ENCODE measurements around the gene MYBPHL. TPM values are rescaled to one million over a fixed set of nuclear protein-coding genes. Genes with fewer than 3 reads are reported as not detected.

The MYBPHL gene
- total and polyA plus RNA-seq, 2 experiments from 2014 or later, result not detected

- H3K4me1 ChIP-seq (ENCODE audit: insufficient read depth), result no peaks in the 10 kb centered on the region
Observed at GRCh38 chr1:109316506-109316905, 9.7 kb upstream of the MYBPHL start.

More at GRCh38 chr1:109316506-109316905, 9.7 kb upstream of the MYBPHL start:
- no peaks in the 10 kb centered on the region for H3K9me2 ChIP-seq (ENCODE audit: insufficient read depth)
- H3K27me3 ChIP-seq (ENCODE audit: insufficient read depth), result no peaks in the 10 kb centered on the region
- H3K36me3 ChIP-seq (ENCODE audit: insufficient read depth), result peaks cover 37% of the 10 kb centered on the region; the same call in 1 of the 2 replicates
- no peak overlapping the region for H3K4me3 ChIP-seq
- no peaks in the 10 kb centered on the region for H3F3A ChIP-seq (replicated peaks; ENCODE audit: low read depth)
- ATAC-seq (no peak), DNase-seq (ENCODE audit: low spot score) (no peak)
- Mint-ChIP-seq H3K4me1 (peaks cover 10% of the 10 kb centered on the region), H3K27ac (no peak overlapping the region), H3K36me3 (ENCODE audit: low read depth) (peaks cover 51% of the 10 kb centered on the region), H3K4me3 (no peak overlapping the region), H3K27me3 (ENCODE audit: insufficient read depth, low read depth, poor library complexity) (peaks cover 4% of the 10 kb centered on the region), H3K9me3 (no peaks in the 10 kb centered on the region)
- no peaks in the 10 kb centered on the region for H4K20me1 ChIP-seq (replicated peaks; ENCODE audit: insufficient read depth)
- H3K79me2 ChIP-seq (replicated peaks; ENCODE audit: insufficient read depth), result no peaks in the 10 kb centered on the region
- no peak for TF ChIP-seq NANOG (IDR thresholded peaks at IDR 0.05; ENCODE audit: borderline replicate concordance)
- TF ChIP-seq ETS1 (IDR thresholded peaks at IDR 0.05), result no peak
- no peak for TF ChIP-seq ZNF114 (CRISPR knock-in tag; IDR thresholded peaks at IDR 0.05)
- TF ChIP-seq STAT1 (IDR thresholded peaks at IDR 0.05; ENCODE audit: unreplicated experiment), result no peak
- no peak for TF ChIP-seq ZNF462 (CRISPR knock-in tag; IDR thresholded peaks at IDR 0.05)
- TF ChIP-seq REST (IDR thresholded peaks at IDR 0.05; ENCODE audit: unreplicated experiment), result no peak
- no peak for TF ChIP-seq CREB1 (CRISPR knock-in tag; IDR thresholded peaks at IDR 0.05; ENCODE audit: low read depth)
- TF ChIP-seq EZH2phosphoT487 (IDR thresholded peaks at IDR 0.05; ENCODE audit: unreplicated experiment), result no peak
- no peak for TF ChIP-seq EZH2 (IDR thresholded peaks at IDR 0.05; ENCODE audit: low read depth, unreplicated experiment)
- no peak for TF ChIP-seq ZNF331 (CRISPR knock-in tag; IDR thresholded peaks at IDR 0.05; ENCODE audit: low read depth)
- no peak for TF ChIP-seq JUNB (IDR thresholded peaks at IDR 0.05; ENCODE audit: unreplicated experiment)
- TF ChIP-seq POLR2AphosphoS5 (IDR thresholded peaks at IDR 0.05; ENCODE audit: low read depth), result no peak
- no peak for TF ChIP-seq CTCF (conservative IDR thresholded peaks at IDR 0.05; ENCODE audit: low read depth in 2 of 2)
- H2AFZ ChIP-seq, result no peak overlapping the region
- H3K27ac ChIP-seq (ENCODE audit: low read depth), result no peak overlapping the region
- H3K4me2 ChIP-seq, result no peak overlapping the region

All from GM23338 (cell line).